Measurements from ENCODE around the gene INPP5D. TPM values are rescaled to one million over a fixed set of nuclear protein-coding genes. Genes with fewer than 3 reads are reported as not detected.
A peak's percentile ranks its signal among the peaks of the same experiment; 100 is the strongest.

Gene INPP5D
- total RNA-seq, 3 donors from 2014 or later = 8.2 to 14.4 (median 9.1) TPM

DNA sequence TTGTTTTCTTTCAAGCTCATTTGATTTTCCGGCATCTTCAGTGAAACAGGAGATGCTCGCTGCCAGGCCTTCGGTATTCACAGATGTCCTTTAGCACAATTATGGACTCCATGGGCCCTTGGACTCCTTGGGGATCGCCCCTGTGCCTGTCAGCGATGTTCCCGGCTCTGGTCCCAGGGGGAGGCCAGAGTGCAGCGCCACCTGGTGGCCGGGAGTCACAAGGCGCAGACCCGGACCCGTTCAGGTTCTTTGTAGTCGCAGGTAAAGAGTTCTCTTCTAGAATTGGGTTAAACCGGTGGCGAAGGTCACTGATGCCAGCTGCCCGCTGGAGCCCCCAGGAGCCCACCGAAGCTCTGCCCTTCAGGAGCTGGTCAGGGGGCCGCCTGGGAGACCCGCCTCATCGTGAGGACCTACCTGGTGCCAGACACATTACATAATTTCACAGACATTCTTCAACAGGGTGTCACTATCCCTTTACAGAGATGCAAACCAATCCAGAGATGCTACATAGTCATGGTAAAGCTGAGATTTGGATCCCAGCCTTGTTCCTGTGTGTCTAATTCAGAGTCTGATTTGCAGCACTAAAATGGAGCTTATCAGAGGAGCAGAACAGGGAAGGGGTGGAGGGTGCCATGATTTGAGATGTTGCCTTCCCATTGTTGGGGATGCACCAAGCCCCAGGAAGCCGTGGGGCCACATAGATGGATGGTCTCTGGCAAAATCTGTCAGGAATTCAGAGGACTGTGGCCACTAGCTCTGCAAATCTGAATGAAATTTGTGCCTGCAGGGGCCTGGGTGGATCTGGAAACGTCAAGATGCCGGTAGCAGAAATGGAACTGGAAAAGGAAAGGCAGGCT, 6.0 kb upstream of the INPP5D start:
- peak; percentile 89 for TF ChIP-seq CTCF (IDR thresholded peaks at IDR 0.05)
- Histone ChIP-seq H3K4me3 (no peak overlapping the region), H3K36me3 (ENCODE audit: low read depth) (no peaks in the 10 kb centered on the region), H3K9me3 (no peaks in the 10 kb centered on the region), H3K4me1 (ENCODE audit: low read depth) (no peaks in the 10 kb centered on the region)
- DNase-seq (peak in 2 of 3 donors; percentile 80 to 83), ATAC-seq (peak; percentile 86)
- intact Hi-C loops (cut with DNase I, micrococcal nuclease) = no loop called here

GRCh38 chr2:233055362-233055761, 4.8 kb upstream of the INPP5D start:
- no peak overlapping the region for H3K4me3 ChIP-seq
- DNase-seq (no peak), ATAC-seq (no peak)
- H3K4me1 ChIP-seq (ENCODE audit: low read depth) = peaks cover 6% of the 10 kb centered on the region
- H3K9me3 ChIP-seq = no peaks in the 10 kb centered on the region
- no peaks in the 10 kb centered on the region for H3K36me3 ChIP-seq (ENCODE audit: low read depth)
- no peak for TF ChIP-seq CTCF (IDR thresholded peaks at IDR 0.05)
- intact Hi-C loops (cut with DNase I, micrococcal nuclease) = no loop called here

DNA sequence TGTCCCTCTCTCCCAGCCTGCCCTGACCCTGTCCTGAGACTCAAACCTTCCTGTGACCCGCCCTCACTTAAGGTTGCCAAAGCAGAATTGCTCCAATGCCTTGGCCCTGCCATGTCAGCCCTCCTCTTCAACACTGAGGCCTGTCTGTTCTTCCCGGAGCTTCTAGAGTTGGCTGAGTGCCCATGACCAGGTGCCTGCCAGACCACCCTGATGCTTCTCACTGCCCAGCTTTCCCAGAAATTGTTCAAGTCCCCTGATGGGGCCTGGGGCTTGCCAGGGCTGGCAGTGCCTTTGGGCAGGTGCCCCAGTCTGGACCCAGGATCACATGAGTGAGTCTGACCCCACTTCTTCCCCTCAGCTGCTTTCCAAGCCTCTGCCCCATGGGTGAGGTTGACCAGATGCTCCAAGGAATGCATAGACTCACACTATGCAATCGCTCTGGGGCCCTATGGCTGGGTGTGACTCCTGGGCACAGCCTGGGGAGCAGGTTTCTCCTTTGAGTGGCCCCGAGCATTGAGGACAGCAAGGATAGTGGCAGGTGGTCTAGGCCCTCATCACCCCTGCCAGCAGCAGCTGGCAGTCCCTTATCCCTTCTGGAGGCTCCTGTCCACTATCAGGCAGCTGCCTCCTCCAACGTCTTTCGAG, 3.1 kb upstream of the INPP5D start:
- no peak for TF ChIP-seq CTCF (IDR thresholded peaks at IDR 0.05)
- Histone ChIP-seq H3K4me3 (no peak overlapping the region), H3K36me3 (ENCODE audit: low read depth) (no peaks in the 10 kb centered on the region), H3K4me1 (ENCODE audit: low read depth) (peaks cover 6% of the 10 kb centered on the region), H3K9me3 (no peaks in the 10 kb centered on the region)
- ATAC-seq = no peak
- no peak for DNase-seq
- intact Hi-C loops (cut with DNase I, micrococcal nuclease) = no loop called here

DNA sequence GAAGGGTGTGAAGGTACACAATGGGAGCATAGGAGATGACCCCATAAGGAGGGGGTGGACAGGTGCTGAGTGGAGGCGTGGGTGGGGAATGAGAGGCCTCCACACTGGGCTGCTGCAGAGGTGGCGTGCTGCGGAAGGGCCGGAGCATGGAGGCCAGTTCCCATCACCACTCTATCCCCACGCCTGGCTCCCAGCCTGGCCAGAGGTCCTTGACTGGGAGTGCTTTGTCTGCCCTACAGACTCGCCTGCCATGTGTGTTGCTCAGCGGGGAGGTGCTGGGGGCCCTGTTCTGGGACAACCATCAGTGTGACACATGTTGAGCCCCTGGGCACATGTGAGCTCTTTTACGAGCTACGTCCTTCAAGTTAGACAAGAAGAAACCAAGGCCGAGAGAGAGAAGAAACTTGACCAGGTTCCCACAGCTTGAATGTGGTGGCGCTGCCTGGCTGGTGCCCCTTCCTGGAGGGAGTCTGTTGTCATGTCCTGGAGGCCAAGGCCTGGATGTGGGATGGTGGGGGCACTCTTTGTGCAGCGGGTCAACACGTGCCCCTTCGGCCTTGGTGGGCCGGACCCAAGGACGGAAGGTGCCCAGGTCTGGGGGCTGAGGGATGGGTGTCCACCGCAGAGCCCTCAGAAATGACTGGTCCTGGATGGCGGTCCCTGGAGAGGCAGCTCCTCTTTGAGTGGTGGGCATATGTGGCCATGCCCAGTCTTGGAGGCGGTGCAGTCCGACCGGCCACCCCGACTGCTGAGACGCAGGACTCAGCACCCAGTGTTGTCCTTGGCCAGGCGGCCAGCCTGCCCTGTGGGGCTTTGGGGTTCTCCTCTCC, 1.2 kb upstream of the INPP5D start:
- H3K36me3 ChIP-seq (ENCODE audit: low read depth) = no peaks in the 10 kb centered on the region
- DNase-seq (no peak), ATAC-seq (no peak)
- H3K4me3 ChIP-seq = no peak overlapping the region
- peaks cover 18% of the 10 kb centered on the region for H3K4me1 ChIP-seq (ENCODE audit: low read depth)
- no peaks in the 10 kb centered on the region for H3K9me3 ChIP-seq
- intact Hi-C loops (cut with DNase I, micrococcal nuclease) = no loop called here
- no peak for TF ChIP-seq CTCF (IDR thresholded peaks at IDR 0.05)

DNA sequence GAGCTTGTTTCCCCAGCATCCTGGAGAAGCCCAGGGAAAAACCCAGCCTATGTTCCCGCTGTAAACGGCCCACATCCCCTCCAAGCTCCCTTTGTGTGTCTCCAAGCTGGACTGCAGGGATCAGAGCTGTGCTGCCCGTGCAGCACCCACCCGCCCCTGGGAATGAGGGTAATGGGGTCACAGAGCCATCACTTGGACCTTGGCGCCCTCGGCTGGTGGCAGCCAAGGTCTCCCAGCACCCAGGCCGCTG, 670 bp upstream of the INPP5D start:
- no peak for TF ChIP-seq CTCF (IDR thresholded peaks at IDR 0.05)
- Histone ChIP-seq H3K4me3 (no peak overlapping the region), H3K4me1 (ENCODE audit: low read depth) (peaks cover 18% of the 10 kb centered on the region), H3K9me3 (no peaks in the 10 kb centered on the region), H3K36me3 (ENCODE audit: low read depth) (no peaks in the 10 kb centered on the region)
- intact Hi-C loops (cut with DNase I, micrococcal nuclease) = no loop called here
- DNase-seq = no peak
- ATAC-seq = no peak
